HepG2 (cell line): ENCODE measurements around the gene RGS14. TPM values are rescaled to one million over a fixed set of nuclear protein-coding genes. Genes with fewer than 3 reads are reported as not detected.

ENCODE experiments used
- ASH2L ChIP-seq: fragments of 300-600, 200-600 bp; sonication (generic); IDR thresholded peaks from 2 replicates; pipeline ENCODE4 v1.7.0; 2017; ENCODE audit warnings: low read depth, mild to moderate bottlenecking, moderate library complexity, mixed read lengths, low read length; ENCODE audit not compliant: insufficient read length
- DRAP1 ChIP-seq: IDR thresholded peaks from 2 replicates; pipeline ENCODE4 v1.6.1; 2016; ENCODE audit warnings: missing genetic modification reagents, missing compliant biosample characterization
- ELF3 ChIP-seq: IDR thresholded peaks from 2 replicates; pipeline ENCODE4 v1.6.1; 2016; ENCODE audit warnings: missing genetic modification reagents, missing compliant biosample characterization
- FOXP1 ChIP-seq, 2 experiments: fragments of 450-650 bp in 1 of 2; IDR thresholded peaks; 2 replicates each; pipeline ENCODE4 v1.6.1; 2017 to 2018; ENCODE audit warnings: antibody characterized with exemption in 1 of 2
- GATAD1 ChIP-seq: IDR thresholded peaks from 2 replicates; pipeline ENCODE4 v1.6.1; 2016; ENCODE audit warnings: missing genetic modification reagents, missing compliant biosample characterization
- HNRNPL ChIP-seq: fragments of 200-400 bp; formaldehyde crosslinking; IDR thresholded peaks from 2 replicates; pipeline ENCODE4 v1.6.1; 2017; ENCODE audit warnings: mild to moderate bottlenecking, low read depth, low read length
- MXD4 ChIP-seq: IDR thresholded peaks from 2 replicates; pipeline ENCODE4 v1.6.1; 2016; ENCODE audit warnings: mild to moderate bottlenecking, missing biosample characterization, missing genetic modification reagents
- NBN ChIP-seq: fragments of 450-650 bp; conservative IDR thresholded peaks from 2 replicates; pipeline ENCODE4 v1.6.1; 2017
- PAXIP1 ChIP-seq: sonication (generic); formaldehyde crosslinking; conservative IDR thresholded peaks from 2 replicates; pipeline ENCODE4 v1.4.0; 2020; ENCODE audit warnings: mild to moderate bottlenecking, missing genetic modification reagents, moderate library complexity
- PTBP1 ChIP-seq: fragments of 200-400 bp; formaldehyde crosslinking; IDR thresholded peaks from 2 replicates; pipeline ENCODE4 v1.6.1; 2018; ENCODE audit warnings: low read length, low read depth; ENCODE audit not compliant: poor library complexity, severe bottlenecking
- SMC3 ChIP-seq: IDR thresholded peaks from 2 replicates; pipeline ENCODE4 v1.6.1; 2011; ENCODE audit warnings: low read length, improper control_type of control experiment
- SNAPC5 ChIP-seq: sonication (generic); formaldehyde crosslinking; IDR thresholded peaks from 2 replicates; pipeline ENCODE4 v1.8.1; 2023; ENCODE audit warnings: mild to moderate bottlenecking, missing genetic modification reagents, borderline replicate concordance
- SP4 ChIP-seq: sonication (generic); formaldehyde crosslinking; IDR thresholded peaks from 2 replicates; pipeline ENCODE4 v1.8.1; 2023; ENCODE audit warnings: mild to moderate bottlenecking, missing genetic modification reagents
- TBL1XR1 ChIP-seq: fragments of 150-350 bp; IDR thresholded peaks from 2 replicates; pipeline ENCODE4 v1.6.1; 2014; ENCODE audit warnings: borderline replicate concordance, low read length; ENCODE audit not compliant: partially characterized antibody
- ZBTB38 ChIP-seq: sonication (generic); formaldehyde crosslinking; IDR thresholded peaks from 2 replicates; pipeline ENCODE4 v1.5.1; 2020; ENCODE audit warnings: mild to moderate bottlenecking, missing genetic modification reagents
- ZFP91 ChIP-seq: sonication (generic); formaldehyde crosslinking; IDR thresholded peaks from 2 replicates; pipeline ENCODE4 v1.9.0; 2022; ENCODE audit warnings: missing genetic modification reagents, mild to moderate bottlenecking, borderline replicate concordance
- ZNF513 ChIP-seq: sonication (generic); formaldehyde crosslinking; conservative IDR thresholded peaks from 2 replicates; pipeline ENCODE4 v1.5.0; 2020; ENCODE audit warnings: missing genetic modification reagents
- ZNF546 ChIP-seq: sonication (generic); formaldehyde crosslinking; conservative IDR thresholded peaks from 2 replicates; pipeline ENCODE4 v1.8.1; 2023; ENCODE audit warnings: mild to moderate bottlenecking, missing genetic modification reagents
- polyA plus RNA-seq, 8 experiments: library from polyadenylated mRNA; depleted of rRNA in 3 of 8; stranded (reverse) in 7 of 8; unstranded in 1 of 8; fragments of >200 nt; fragmentation: Illumina TruSeq in 4 of 8; extraction: Trizol in 4 of 8; gene quantifications; 2 replicates each; pipeline versions ENCODE4 v1.2.1 to v1.2.3, GENCODE V29; 2011 to 2016; ENCODE audit warnings: low read depth in 4 of 8, missing spikeins in 1 of 8, mixed read lengths in 1 of 8; ENCODE audit not compliant: insufficient read depth in 1 of 8
- total RNA-seq, 5 experiments: library from RNA; depleted of rRNA; stranded (reverse); fragments of >200 nt; fragmentation: Illumina TruSeq; extraction: Trizol; gene quantifications; 2 replicates each; pipeline ENCODE4 v1.2.3, GENCODE V29; 2016; ENCODE audit warnings: low read depth in 1 of 5

The RGS14 gene
- total and polyA plus RNA-seq, 2 of the 13 experiments (the other 11 are each of a cell fraction or from before 2014, with no cell fraction given) = 11.1 to 17.2 TPM

- TF ChIP-seq ZNF546 = no peak
- TF ChIP-seq ASH2L = peak; percentile 43
- TF ChIP-seq ZNF513 (CRISPR knock-in tag) = no peak
- peak; percentile 80; the same call in 1 of the 2 replicates for TF ChIP-seq HNRNPL
- no peak for TF ChIP-seq NBN
- no peak for TF ChIP-seq MXD4 (CRISPR knock-in tag)
- 0 out of 2 replicates have a peak, but pooled peaks have one; percentile 20 for TF ChIP-seq ZBTB38 (CRISPR knock-in tag)
- no peak for TF ChIP-seq FOXP1 (IDR thresholded peaks at IDR 0.05)
- no peak for TF ChIP-seq FOXP1 (CRISPR knock-in tag; IDR thresholded peaks at IDR 0.05)
- TF ChIP-seq ZFP91 (CRISPR knock-in tag) = peak; percentile 16; the same call in 1 of the 2 replicates
- TF ChIP-seq DRAP1 (CRISPR knock-in tag) = peak; percentile 30; the same call in 1 of the 2 replicates
- no peak for TF ChIP-seq TBL1XR1
- 0 out of 2 replicates have a peak, but pooled peaks have one; percentile 6 for TF ChIP-seq SMC3
- 0 out of 2 replicates have a peak, but pooled peaks have one; percentile 16 for TF ChIP-seq SP4 (CRISPR knock-in tag)
- no peak for TF ChIP-seq SNAPC5 (CRISPR knock-in tag)
- TF ChIP-seq GATAD1 (CRISPR knock-in tag) = 0 out of 2 replicates have a peak, but pooled peaks have one; percentile 34
- TF ChIP-seq PAXIP1 (CRISPR knock-in tag) = peak; percentile 39
- TF ChIP-seq ELF3 (CRISPR knock-in tag) = peak; percentile 46; the same call in 1 of the 2 replicates
- no peak for TF ChIP-seq PTBP1
These were observed 29.9 kb upstream of the RGS14 start (continued) for GRCh38 chr5:177327539-177328522.
